ENCODE measurements around the gene FAT2. TPM values are rescaled to one million over a fixed set of nuclear protein-coding genes. Genes with fewer than 3 reads are reported as not detected.
A peak's percentile ranks its signal among the peaks of the same experiment; 100 is the strongest.

Gene FAT2
- 0.66 TPM for polyA plus RNA-seq (ENCODE audit: insufficient read length)

- DNase-seq, result peak; percentile 67
Observed at GRCh38 chr5:151591144-151591819, at the start of gene FAT2. Gene FAT2 (minus strand): TSS chr5:151591331. CDS start chr5:151568931, 22,400 bp downstream.

GRCh38 chr5:151638619-151639018 is 47.5 kb upstream of the FAT2 start:
- no peak for DNase-seq

DNA sequence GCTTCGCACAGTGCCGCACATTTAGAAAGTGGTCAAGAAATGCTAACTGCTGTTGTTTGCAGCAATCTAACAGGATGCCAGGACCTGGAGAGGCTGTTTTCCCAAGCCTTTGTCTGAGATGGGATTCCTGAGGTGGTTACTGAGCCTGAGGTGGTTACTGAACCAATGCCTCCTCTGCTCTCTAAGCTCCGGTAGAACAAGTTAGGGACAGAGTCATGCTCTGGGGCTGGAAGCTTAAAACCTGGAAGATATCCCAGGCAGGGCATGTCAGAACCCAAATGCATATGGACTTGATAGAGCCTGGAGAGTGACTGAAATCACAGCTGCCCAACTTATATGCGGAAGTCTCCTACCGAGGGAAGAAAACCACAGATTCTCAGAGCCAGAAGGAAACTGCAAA is 46.5 kb upstream of the FAT2 start:
- no peak for DNase-seq

- no peak for DNase-seq
Observed at GRCh38 chr5:151633892-151634291, 42.8 kb upstream of the FAT2 start.

- no peak for DNase-seq
Observed at GRCh38 chr5:151632941-151633340, 41.8 kb upstream of the FAT2 start.

DNA sequence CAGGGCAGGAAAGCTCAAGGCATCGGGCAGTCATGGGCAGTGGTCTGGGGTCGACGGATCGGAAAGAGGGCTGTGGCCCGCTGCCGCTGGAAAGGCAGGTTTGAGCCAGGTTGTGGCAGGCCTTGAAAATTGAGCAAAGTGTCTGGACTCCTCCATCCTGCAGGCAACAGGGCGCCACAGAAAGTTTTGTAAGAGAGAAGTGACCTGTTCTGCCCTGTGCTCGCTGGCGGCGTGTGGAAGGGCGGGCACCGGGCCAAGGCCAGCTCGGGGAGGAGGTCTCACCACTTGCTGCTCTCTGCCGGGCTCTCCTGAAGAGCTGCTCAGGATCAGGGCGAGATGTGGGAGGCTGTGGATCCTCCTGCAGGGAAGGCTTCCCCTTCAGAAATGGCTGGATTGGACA is 41.4 kb upstream of the FAT2 start:
- no peak for DNase-seq

- DNase-seq, result no peak
Observed at GRCh38 chr5:151631941-151632340, 40.8 kb upstream of the FAT2 start.

DNA sequence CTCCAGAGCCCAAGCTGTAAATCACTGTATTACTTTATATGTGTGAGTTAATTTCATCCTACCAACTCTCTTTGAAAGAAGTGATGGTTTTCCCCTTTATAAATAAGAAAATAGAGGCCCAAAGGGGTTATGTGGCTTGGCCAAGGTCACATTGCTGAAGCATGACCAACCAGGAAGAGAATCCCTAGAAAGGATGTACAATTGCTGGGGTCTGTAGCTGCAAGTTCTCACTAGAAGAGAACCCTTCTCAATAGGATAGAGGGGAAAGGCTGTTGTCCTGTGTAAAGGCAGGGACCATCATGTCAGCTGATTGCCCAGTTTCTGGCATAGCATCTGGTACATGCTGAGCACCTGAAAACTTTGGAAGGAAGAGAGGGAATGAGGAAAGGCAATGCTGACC is 39.0 kb upstream of the FAT2 start:
- DNase-seq, result no peak

GRCh38 chr5:151628112-151628823 is 37.1 kb upstream of the FAT2 start:
- no peak for DNase-seq

- DNase-seq, result no peak
Observed at GRCh38 chr5:151627650-151628049, 36.5 kb upstream of the FAT2 start.

- no peak for DNase-seq
Observed at GRCh38 chr5:151625285-151625684, 34.2 kb upstream of the FAT2 start.

DNA sequence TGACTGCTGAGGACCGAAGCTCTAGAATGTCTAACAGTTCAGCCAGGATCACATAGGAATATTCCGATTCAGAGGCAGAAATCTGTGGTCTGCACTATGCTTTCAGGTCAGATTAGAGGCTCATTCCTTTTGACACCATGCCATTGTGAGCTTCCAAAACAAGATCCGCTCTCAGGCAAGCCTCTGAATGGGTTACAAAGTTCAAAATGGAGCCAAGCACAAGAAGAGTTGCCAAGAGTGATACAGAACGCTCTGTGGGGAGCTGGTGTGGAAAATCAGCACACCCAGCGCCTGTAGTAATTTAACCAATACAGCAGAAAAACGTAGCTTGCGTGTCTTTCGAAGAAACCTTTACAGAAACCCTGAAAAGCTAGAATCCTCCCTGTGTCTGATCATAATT is 33.3 kb upstream of the FAT2 start:
- DNase-seq, result peak; percentile 42

- DNase-seq, result no peak
Observed at GRCh38 chr5:151622367-151623088, 31.4 kb upstream of the FAT2 start.

DNA sequence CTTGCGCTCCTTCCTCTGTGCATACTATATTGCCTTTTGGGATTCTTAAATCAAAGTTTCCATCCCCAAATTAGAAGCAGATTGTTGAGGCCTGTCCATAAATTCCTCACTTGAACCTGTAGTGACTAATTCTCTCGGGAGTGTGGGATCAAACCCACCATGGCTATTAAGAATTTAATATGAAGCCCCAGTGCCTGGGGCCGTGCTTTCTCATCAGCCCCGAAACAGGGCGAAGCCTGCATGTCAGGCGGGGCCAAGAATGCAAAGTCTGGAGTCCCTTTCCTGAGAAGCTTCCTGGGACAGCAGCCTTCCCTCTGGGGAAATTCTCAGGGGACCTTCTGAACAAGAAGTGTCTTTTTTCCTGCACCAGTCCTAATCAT is 29.3 kb upstream of the FAT2 start:
- no peak for DNase-seq

DNA sequence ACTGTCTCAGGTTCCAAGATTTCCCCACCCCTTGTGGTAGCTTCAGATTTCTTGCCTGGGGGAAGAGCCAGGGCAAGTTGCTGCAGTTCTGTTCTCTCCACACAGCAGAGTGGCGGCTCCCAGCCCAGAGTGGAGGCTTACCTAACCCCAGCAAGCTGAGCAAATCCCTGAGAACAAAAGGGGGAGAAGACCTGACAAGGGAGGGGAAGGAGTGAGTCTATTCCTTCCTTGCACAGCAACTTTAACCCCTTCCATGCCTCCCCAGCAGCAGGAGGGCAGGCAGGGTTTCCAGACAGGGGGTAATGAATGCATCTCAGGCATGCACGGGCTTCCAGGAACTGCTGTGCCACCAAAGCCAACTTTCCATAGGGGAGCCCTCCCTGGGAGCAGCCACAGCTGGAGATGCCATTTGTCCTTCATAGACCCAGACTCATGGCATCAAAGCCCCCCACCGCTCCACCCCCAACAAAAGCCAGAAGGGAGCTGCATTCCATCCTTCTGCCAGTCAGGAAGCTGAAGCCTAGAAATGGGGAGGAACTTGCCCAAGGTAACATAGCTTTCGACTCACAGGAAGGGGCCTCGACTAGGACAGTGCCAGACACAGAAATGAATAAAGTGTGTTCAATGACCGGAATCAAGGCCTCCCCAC is 28.8 kb upstream of the FAT2 start:
- DNase-seq, result no peak

- DNase-seq, result no peak
Observed at GRCh38 chr5:151618907-151619306, 27.8 kb upstream of the FAT2 start.

DNA sequence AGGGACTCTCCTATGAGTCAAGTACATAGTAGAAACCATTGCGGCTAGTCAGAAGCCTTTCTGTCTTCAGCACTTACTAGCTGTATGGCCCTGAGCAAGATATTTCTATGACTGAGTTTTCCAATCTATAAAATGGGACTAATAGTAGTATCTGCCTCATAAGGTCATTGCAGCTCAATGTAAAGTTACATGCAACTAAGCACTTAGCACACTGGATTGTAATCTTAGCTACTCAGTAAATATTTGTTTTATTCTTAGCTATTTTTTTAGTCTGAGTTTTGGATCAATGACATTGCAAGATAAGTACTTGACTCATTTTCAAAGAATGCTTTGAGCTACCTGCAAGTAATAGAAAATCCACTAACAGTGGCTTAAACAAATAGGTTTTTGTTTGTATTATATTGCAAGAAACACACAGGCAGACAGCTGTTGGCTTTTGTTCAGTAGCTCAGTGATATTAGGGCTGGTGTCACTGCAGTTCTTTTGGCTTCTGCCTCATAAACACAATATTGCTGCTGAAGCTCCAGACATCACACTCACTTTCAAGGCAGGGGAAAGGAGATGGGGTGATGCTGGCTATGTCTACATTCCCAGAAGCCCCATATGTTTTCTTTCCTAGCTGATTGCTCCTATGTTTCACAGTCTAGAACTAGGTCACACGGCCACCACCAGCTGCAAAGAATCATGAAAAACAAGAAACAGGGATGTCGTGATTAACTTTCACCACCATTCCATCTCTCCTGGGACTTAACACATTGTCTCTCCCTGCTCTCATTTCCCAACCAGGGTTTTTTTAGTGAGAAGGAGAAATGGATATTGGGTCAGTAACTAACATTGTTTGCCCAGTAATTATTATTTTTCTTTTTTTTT is 26.9 kb upstream of the FAT2 start:
- no peak for DNase-seq

- DNase-seq, result no peak
Observed at GRCh38 chr5:151617383-151617840, 26.3 kb upstream of the FAT2 start.

DNA sequence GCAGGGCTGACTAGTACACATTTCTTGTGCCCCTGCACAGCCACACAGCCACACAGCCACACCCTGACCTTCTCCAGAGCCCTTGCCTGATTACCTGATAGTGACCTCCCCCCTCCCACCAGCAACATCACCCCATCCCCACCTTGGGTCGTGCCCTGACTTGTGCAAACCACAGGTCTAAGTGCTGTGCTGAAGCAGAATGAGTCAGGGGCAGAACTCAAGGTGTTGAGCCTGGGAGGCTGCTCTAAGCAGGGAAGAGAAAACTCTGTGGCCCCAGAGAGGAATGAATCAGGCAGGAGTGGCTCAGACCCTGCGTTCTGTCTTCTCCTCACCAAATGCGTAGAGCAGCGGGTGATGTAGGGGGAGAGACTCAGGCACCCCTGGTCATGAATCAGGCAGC is 24.3 kb upstream of the FAT2 start:
- no peak for DNase-seq

GRCh38 chr5:151614565-151614964 is 23.4 kb upstream of the FAT2 start:
- no peak for DNase-seq

GRCh38 chr5:151612689-151613427 is 21.7 kb upstream of the FAT2 start:
- DNase-seq, result no peak

Measured in hindlimb muscle (tissue), 1 donor.